Lung (tissue), 12 donors: ENCODE data around the gene PNLDC1. TPM values are rescaled to one million over a fixed set of nuclear protein-coding genes. Genes with fewer than 3 reads are reported as not detected.
"Not testable (repeated sequence)": the region's sequence is repeated elsewhere in the genome, so short reads cannot be mapped to it uniquely, and the experiment has no call there.

Experiments
- ATAC-seq: fragments of 200-7000 bp; cut with Tn5 transposase; one replicate; pipeline ENCODE4 v1.9.1; 2020; ENCODE audit warnings: moderate number of reproducible peaks; ENCODE audit not compliant: insufficient read depth, low FRiP score
- DNase-seq, 3 donors: peaks; one replicate each; pipeline ENCODE4 v3.0.0-alpha.2; 2013 to 2017
- H3K27ac ChIP-seq, 2 donors: one replicate each; pipeline ENCODE4 v1.5.1; 2013; ENCODE audit warnings: mild to moderate bottlenecking in 2 of 2, moderate library complexity in 2 of 2, control low read depth in 1 of 2, inconsistent platforms in 1 of 2, low read depth in 1 of 2, low read length in 1 of 2
- H3K27me3 ChIP-seq, 3 donors: one replicate each; pipeline ENCODE4 v1.5.1; 2013; ENCODE audit warnings: low read length in 2 of 3; ENCODE audit not compliant: control insufficient read depth in 3 of 3, insufficient read depth in 3 of 3
- H3K36me3 ChIP-seq, 4 donors: one replicate each; pipeline ENCODE4 v1.5.1; 2013; ENCODE audit warnings: low read length in 4 of 4, mild to moderate bottlenecking in 1 of 4, moderate library complexity in 1 of 4; ENCODE audit not compliant: control insufficient read depth in 4 of 4, insufficient read depth in 4 of 4
- H3K4me1 ChIP-seq, 5 donors: one replicate each; pipeline ENCODE4 v1.5.1; 2013; ENCODE audit warnings: low read length in 5 of 5, mild to moderate bottlenecking in 2 of 5, moderate library complexity in 1 of 5; ENCODE audit not compliant: control insufficient read depth in 5 of 5, insufficient read depth in 5 of 5
- H3K4me3 ChIP-seq: one replicate; pipeline ENCODE4 v1.5.1; 2013; ENCODE audit warnings: mild to moderate bottlenecking, control low read depth, moderate library complexity
- H3K9ac ChIP-seq, 2 donors: one replicate each; pipeline ENCODE4 v1.5.1; 2013; ENCODE audit warnings: low read length in 2 of 2, control low read depth in 1 of 2; ENCODE audit not compliant: insufficient read depth in 1 of 2
- H3K9me3 ChIP-seq, 4 donors: one replicate each; pipeline ENCODE4 v1.5.1; 2013; ENCODE audit warnings: low read length in 3 of 4, mild to moderate bottlenecking in 1 of 4, moderate library complexity in 1 of 4; ENCODE audit not compliant: control insufficient read depth in 4 of 4, insufficient read depth in 3 of 4
- CTCF ChIP-seq: IDR thresholded peaks from 2 replicates; pipeline ENCODE4 v1.5.1; 2012; ENCODE audit warnings: mild to moderate bottlenecking; ENCODE audit errors: control extremely low read depth, extremely low read depth
- WGBS, 2 donors: extraction: QIAGEN DNeasy Blood & Tissue Kit; methylation state at CpG; one replicate each; pipeline ENCODE4 v1.1.7; 2013; 5-methylcytosine and 5-hydroxymethylcytosine counted together
- polyA plus RNA-seq, 2 donors: library from polyadenylated mRNA; stranded (reverse); fragments of 200-250 nt; gene quantifications; one replicate each; pipeline ENCODE4 v1.2.1, GENCODE V29; 2013
- total RNA-seq, 2 donors: library from RNA; depleted of rRNA in 1 of 2; stranded (reverse); fragments of >200 nt in 1 of 2; gene quantifications; one replicate each; pipeline ENCODE4 v1.2.1, GENCODE V29; 2014 to 2021
- donor health status: control.
- donor health status: control.
- donor health status: Bipolar disorder and iron deficiency.
- donor health status: healthy.
- donor health status: DM: yes; HTN: yes; CAD: no.

The PNLDC1 gene
- total and polyA plus RNA-seq, 4 donors = 0.14 to 0.28 (median 0.21) TPM

- peaks cover 0 to 21% (median 13%) of the 10 kb centered on the region in 4 donors for H3K36me3 ChIP-seq
- no peak for TF ChIP-seq CTCF
- peak overlapping the region; percentile 85 for H3K4me3 ChIP-seq
- 19 to 22% methylated on average over 18 of the region's 18 CpGs for WGBS, 2 donors
- peaks cover 8 to 27% (median 10%) of the 10 kb centered on the region in 5 donors for H3K4me1 ChIP-seq
- no peaks in the 10 kb centered on the region for H3K27me3 ChIP-seq
- no peaks in the 10 kb centered on the region for H3K9me3 ChIP-seq
- peak overlapping the region; percentile 80 to 89 for H3K27ac ChIP-seq
- DNase-seq (no peak), ATAC-seq (no peak)
- H3K9ac ChIP-seq = peak overlapping the region; percentile 65 to 84
Measured at GRCh38 chr6:159790956-159791598, 9.0 kb upstream of the PNLDC1 start.

DNA sequence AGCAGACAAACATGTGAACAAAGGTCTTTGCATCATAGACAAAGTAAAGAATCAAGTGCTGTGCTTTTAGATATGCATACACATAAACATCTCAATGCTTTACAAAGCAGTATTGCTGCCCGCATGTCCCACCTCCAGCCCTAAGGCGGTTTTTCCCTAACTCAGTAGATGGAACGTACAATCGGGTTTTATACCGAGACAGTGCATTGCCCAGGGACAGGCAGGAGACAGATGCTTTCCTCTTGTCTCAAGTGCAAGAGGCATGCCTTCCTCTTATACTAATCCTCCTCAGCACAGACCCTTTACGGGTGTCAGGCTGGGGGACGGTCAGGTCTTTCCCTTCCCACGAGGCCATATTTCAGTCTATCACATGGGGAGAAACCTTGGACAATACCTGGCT, 5.1 kb upstream of the PNLDC1 start:
- DNase-seq, H3K27me3 ChIP-seq, H3K4me3 ChIP-seq, H3K9ac ChIP-seq, ATAC-seq, H3K9me3 ChIP-seq: not testable (repeated sequence)
- Histone ChIP-seq H3K36me3 (peaks cover 13 to 30% (median 18%) of the 10 kb centered on the region in 4 donors), H3K4me1 (peaks cover 4 to 17% (median 9%) of the 10 kb centered on the region in 5 donors), H3K27ac (peak overlapping the region in 1 of 2 donors; percentile 67)
- 70 to 88% methylated on average over 8 of the region's 8 CpGs for WGBS, 2 donors

DNA sequence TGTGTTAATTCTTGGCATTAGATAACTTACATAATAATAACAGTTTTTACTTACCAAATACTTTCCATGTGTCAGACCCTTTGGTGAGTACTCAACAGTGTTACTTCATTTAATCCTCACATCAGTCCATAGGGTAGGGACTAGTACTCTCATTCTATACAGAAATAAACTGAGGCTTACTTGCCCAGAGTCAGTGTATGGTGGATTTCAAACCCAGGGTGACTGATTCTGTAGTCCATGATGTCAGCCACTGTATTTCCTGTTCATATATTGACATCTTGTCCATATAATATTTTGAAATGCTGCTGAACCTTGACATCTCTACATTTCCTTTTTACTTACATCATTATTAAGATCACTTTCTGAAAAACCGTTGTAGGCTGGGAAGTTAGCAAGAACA, 2.5 kb upstream of the PNLDC1 start:
- 31 to 43% methylated on average over 1 of the region's 1 CpG for WGBS, 2 donors
- H3K36me3 ChIP-seq = peaks cover 13 to 22% (median 16%) of the 10 kb centered on the region in 4 donors

More for the DNA sequence above, 2.5 kb upstream of the PNLDC1 start:
- Histone ChIP-seq H3K9me3 (no peaks in the 10 kb centered on the region), H3K4me3 (no peak overlapping the region), H3K27me3 (no peaks in the 10 kb centered on the region), H3K27ac (no peak overlapping the region), H3K9ac (no peak overlapping the region), H3K4me1 (peaks cover 0 to 7% (median under 1%) of the 10 kb centered on the region in 5 donors)
- no peak for ATAC-seq
- DNase-seq = no peak
- TF ChIP-seq CTCF = no peak
